HS-27A (cell line): ENCODE results near the gene TRIM63.

Experiments used
- DNase-seq: peaks from one replicate; pipeline ENCODE4 v3.0.0-alpha.2; 2012; ENCODE audit warnings: low read depth, missing footprints

The TRIM63 gene

DNA sequence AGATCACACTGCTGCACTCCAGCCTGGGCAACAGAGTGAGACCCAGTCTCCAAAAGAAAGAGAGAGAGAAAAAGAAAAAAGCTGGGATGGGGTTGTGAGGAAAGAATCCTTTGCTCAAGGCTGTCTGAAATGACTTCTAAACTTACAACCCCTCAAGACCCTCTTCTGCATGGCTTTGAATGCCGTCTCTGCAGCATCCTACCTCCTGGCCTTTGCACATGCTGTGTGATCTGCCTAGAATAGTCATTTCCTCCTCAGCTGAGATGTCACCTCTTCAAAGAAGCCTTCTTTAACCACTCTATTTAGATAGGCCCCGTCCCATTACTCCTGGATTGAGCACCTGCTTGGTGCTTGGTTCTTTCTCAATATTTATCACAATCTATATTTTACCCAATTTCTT is 17.4 kb upstream of the TRIM63 start:
- no peak for DNase-seq

DNA sequence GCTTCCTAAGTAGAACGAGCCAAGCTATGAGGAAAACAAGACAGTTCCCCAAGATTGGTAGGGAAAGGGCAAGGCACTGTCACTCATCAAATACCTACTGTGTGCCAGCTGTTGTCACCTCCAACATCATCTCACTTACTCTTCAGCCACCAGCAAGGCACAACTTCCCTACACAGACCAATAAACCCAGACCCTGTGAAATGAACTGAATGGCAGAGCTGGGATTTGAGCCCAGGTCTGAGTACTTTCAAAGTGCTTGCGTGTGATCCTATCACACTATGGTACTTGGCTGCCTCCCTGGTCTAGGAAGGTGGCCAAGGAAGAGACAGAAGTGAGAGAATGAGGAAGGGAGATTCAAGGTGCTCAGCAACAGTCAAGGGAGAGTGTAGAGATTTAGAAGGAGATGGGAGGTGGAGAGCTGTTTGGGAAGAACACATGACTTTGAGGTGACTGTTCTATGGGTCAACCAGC is 16.7 kb upstream of the TRIM63 start:
- no peak for DNase-seq

DNA sequence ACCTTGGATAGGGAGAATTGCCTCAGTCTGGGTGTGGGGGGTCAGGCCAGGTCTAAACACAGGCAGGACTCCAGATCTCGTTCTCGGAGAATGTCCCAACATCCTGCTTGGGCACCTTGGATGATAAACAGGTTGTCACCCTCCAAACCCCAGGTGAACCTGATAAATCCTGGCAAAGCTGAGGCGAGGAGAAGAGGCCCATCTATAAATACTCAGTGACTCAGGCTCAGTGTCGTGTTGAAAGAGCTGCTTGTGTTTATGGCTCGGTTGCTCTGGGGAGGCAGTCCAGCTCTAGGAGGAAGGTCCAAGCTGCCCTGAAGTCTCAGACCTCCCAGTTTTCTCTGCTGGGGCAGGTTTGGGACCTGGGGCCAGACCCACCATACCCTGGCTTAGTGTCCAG is 15.8 kb upstream of the TRIM63 start:
- no peak for DNase-seq

DNA sequence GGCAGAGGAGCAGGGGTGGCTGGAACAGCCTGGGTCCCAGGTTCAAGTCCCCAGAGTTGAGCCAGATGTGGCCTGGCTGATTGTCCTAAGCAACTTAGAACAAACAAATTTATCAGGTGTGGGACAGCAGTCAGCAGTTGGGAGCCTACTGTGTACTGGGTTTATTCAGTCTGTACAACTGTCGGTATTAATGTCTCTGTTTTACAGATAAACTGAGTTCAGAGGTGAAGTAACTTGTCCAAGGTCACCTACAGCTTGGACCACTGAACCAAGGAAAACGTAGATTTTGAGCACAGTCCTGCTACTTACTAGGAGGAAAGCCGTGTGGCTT is 14.6 kb upstream of the TRIM63 start:
- DNase-seq: no peak

DNA sequence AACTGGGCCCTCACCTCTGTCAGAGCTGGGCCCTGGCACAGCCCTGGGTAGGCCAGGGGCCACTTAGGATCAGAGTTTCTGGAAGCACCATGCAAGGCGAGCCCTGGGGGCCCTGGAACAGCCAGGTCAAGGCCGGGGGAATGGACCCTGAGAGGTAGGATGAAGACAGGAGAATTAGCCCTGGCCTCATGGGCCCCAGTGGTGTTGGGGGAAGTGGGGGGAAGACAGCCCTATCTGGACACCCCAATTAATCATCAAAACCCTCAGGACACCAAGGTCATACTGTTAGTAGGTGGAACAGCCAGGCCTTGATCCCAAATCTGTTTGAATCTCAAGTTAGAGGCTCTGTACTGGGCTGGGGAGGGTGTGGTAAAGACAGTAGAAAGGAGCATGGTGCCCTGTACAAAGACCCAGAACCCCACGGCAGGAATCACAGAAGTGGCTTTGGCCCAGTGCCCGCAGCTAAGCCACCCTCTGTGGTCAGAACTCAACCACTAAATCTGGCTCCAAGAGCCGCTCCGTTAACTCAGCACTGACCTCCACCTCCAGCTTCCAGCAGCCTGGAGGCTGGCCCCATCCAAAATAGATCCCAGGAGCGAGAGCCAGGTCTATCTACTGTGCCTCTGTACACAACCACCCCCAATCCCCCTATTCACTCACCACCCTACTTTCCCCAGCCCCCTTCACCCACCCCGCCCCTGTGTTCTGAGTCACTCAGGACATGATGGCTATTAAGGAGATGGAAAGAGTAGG is 14.0 kb upstream of the TRIM63 start:
- DNase-seq: no peak

DNA sequence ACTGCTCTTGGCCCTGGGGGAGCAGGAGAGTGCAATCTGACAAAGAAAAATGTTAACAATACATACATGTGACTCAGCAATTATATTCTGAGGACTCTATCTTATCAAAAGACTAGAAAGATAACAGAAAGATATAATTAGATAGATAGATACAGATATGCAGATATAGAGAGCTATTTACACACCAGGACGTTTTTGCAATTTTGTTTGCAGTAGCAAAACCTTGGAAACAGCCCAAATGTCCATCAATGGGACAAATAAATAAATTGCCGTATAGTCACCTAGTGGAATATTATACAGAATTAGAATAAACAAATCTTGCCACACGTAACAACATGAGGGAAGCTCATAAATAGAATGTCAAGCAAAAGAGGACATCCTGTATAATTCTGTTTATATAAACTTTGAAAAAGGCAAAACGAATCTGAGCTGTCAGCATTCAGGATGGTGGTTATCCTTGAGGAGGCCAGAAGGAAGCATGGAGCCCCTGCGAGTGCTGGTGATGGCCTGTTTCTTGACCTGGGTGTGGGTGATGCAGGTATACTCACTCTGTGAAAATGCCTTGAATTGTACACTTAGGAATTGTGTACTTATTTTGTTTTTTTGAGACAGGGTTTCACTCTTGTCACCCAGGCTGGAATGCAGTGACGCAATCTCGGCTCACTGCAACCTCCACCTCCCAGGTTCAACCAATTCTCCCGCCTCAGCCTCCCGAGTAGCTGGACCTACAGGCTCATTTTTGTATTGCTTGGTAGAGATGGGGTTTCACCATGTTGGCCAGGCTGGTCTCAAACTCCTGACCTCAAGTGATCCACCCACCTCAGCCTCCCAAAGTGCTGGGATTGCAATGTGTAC is 12.8 kb upstream of the TRIM63 start:
- no peak for DNase-seq

DNA sequence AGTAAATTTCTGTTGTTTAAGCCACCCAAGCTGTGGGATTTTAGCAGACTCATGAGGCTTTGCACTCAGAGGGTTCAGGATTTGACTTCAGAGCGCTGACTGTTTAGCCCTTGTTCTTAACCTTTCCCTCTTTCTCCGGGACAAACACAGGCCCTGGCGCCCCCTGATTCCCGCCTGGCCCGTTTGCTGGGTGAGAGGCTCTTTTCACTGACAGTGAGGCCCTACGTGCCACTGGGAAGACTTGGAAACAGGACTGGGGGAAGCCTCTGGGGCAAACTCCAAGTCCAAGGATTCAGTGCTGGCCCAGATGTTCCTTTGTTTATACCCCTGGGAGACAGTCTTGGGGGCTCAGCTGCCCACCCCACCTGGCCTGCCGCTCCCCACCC is 11.7 kb upstream of the TRIM63 start:
- DNase-seq: no peak

DNA sequence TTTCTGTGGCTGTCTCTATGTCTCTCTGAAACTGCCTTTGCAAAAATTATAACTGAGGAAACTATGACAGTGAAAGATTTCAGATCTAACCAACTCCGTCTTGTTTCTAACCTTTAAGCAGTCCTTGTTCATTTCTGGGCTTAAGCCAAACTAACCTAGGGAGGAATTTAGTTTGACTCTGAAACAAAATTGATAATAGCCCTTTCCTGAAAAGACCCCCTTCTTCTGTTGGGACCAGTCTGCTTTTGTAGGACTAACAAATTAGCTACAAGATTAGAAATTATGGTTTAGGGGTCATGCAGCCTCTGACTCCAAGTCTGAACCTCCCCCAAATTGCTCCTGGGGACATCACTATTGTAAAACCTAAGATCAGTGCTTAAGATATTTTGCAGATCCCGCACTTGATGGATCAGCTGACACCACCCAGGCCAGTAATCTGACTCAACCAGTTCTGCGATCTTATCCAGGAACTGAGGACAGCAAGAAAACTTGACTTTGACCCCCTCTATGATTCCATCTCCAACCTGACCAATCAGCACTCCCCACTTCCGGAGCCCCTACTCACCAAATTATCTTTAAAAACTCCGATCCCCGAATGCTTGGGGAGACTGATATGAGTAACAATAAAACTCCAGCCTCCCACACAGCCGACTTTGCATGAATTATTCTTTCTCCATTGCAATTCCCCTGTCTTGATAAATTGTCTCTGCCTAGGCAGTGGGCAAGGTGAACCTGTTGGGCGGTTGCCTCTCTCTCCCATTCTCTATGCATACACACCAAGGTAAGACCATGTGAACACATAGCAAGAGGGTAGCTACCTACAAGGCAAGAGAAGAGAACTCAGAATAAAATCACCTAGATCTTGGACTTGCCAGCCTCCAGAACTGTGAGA is 11.1 kb upstream of the TRIM63 start:
- no peak for DNase-seq

DNA sequence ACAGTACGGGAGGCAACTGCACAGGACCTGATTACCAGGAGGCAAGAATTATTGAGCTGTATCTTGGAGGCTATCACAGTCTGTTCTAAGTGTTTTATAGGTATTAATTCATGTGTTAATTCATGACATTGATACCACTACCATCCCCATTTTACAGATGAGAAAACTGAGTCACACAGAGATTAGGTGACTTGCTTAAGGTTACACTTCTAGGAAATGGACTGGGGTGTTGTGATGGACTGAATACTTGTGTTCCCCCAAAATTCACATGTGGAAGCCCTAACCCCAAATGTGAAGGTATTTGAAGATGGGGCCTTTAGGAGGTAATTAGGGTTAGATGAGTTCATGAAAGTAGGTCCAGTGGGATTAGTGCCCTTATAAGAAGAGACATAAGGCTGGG is 10.1 kb upstream of the TRIM63 start:
- no peak for DNase-seq

DNA sequence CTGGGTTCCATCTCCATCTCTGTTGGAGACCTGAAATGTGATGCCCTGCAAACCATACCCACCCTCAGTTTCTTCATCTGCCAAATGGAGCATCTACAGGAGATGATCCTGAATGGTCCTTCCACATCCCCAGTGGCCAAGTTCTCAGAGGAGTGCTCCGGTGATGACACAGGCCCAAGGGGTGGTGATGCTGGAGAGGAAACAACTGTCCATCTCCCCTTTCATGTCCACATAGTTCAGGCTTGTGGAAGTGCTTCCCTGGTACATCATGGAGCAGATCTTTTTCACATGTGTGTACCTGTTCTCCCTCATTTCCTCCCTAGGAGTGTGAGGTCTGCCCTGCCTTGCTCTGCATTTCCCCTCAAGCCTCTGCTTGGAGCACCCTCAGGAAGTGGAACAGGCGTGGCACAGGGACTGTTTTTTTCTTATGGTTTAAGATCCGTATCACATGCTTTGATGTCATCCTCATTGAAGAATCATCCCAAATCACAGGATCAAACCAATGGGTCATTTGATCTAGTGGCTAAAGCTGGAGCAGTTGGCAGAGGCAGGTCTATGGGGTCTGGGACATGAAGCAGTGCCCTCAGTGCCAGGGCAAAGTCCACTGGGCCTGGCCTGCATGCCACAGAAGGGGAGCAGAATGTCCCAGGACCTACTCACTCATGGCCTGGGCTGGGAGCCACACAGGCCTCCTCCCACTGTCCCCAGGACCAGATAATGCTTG is 8.2 kb upstream of the TRIM63 start:
- DNase-seq: no peak

DNA sequence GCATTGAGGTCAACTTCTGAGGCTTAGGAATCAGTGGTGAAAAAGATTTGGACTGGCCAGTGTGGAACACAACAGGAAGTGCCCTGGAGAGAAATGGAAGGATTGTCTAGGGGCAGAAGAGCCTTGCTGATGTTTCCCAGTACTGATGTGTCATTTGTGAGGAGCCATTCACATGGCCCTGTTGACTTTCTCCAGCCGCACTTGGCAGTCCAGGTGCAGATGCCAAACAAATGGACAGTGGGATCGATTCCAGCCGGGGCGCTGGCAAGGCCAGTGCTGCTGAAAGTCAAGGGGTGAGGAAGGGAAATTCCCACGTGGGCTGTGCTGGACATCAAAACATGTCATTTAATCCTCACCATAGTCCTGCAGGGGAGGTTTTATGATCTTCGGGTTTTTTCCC is 4.9 kb upstream of the TRIM63 start:
- no peak for DNase-seq

DNA sequence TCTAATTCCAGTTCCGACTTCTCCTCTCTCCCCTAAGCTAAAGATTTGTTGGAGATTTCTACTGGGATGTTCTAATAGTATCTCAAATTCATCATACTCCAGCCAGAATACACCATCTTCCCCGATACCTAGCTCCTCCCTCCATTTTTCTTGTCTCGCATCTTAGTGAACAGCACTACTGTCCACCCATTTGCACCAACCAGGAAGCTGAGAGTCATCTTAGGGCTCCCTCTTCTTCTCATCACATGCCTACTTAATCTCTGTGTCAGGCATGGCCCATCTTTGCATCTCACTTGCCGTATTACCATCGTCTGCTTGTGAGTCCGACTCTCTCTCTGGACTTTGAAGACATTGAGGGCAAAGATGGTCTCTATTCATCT is 3.5 kb upstream of the TRIM63 start:
- DNase-seq: no peak

DNA sequence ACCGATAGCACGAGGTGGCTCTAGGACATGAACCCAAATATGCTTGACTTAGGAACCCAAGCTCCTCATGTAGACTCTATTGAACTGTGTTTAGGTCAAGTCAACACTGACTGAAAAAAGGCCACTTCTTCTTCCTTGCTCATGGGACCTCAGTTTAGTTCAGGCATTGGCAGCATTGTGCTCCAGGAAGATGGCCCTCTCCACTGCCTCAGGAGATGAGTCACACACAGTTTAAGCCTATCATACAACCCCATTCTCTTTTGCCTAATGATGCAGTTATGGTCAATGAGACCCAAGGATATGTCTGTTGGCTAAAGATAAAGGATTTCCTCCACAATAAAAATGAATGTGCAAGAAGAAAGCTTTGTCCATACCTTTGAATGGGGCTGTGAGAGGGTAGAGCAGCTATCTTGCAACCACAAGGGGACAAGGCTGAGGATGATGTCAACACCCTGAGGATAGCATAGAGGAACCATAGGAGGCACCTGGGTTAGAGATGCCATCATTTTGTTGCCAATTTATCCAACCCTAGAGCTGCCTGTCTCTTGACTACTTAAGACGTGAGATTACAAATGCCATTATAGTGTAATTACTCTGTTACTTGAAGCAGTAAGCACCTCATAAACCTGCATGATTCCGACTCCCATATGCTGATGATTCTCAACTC is 3.0 kb upstream of the TRIM63 start:
- no peak for DNase-seq

DNA sequence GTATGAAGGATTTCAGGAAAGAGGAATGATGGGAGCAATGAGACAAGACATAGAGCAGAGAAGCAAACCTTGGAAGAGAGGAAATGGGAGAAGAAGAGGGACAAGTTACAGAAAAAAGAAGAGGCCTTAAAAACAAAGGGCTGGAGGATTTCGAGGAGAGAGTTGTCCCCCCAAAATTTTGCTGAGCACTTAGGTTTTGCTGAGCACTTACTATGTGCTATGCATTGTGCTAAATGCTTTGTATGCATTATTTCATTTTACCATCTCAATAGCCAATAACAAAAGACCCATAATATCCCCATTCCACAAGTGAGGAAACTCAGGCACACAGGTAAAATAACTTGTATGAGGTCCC is 2.5 kb upstream of the TRIM63 start:
- no peak for DNase-seq

DNA sequence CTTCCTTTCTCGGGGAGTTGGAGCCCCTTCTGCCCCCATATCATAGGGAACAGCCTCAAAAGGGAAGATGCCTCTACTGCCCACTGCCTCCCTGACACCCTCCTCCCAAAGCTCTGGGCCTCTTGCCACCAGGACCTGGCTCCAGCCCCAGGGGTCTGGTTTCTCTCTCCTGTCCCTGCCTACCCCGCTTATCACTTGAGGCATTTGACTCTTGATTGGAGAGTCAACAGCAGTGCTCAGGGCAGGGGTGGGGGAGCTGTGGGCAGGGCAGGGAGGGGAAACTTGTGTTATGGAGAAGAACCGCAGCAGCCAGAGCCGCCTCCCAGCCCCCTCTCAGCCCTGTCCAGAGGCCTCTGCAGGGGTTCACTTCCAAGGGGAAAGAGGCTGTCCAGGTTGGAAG is 573 bp downstream of the TRIM63 start:
- DNase-seq: no peak

DNA sequence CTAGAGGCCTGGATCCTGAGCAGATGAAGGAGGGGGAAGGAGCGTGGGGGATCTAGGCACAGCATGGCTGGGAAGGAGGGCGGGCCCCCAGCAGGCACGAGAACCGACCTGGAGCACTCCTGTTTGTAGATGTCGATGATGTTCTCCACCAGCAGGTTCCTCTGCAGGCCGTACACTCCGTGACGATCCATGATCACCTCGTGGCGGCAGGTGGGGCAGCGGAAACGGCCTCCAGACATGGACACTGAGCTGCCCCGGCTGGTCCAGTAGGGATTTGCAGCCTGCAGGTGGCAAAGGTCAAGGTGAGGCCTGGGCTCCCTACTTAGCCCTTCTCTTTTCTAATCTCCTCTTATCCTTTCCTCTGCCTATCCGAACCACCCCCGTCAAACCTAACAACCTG is 1.3 kb downstream of the TRIM63 start:
- DNase-seq: no peak

DNA sequence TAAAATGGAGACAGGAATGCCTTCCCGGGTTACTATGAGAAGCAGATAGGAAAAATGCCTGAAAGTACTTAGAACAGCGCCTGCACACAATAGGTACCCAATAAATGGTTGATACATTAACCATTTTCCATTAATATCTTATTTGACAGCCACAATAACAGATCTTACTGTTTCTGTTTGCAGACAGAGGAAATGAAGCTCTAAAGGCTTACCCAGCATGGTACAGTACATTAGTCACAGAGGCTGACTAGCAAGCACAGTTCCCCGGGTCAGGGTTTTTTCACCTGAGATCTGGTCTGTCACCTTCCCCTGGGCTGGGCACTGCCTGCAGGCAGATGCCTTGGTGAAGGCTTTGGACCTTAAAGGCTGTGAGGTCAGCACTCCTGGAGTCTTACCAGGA is 2.9 kb downstream of the TRIM63 start:
- no peak for DNase-seq

DNA sequence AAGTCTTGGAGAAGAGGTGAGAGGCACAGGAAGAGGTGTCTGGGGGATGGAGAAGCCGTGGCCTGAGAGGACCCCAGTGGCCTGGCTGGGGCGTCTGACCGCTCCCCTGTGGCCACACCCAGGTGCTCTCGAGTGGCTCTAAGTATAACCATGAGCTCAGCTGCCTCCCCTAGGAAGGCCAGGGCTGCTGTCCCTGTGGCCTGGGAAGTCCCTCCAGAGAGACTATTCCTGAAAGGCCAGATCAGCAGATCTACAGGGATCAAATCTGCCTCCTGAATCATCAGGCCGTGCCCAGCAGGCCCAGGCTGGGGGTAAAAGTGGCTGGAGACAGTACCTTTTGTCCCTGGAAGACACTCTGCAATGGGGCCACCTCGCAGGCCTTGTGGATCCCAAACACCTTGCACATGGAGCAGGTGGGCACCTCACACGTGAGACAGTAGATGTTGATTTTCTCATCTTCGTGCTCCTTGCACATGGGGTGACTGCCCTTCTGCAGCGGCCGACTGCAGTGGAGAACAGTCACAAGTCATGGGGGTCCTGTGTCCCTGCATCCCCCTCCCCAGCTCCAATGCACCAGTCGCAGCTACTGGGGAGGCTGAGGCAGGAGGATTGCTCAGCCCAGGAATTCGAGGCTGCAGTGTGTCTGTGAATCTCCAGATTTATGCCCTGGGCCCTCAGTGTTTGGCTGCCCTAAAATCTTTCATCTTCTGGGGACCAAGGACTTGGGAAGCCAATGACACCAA is 6.4 kb downstream of the TRIM63 start:
- DNase-seq: no peak

DNA sequence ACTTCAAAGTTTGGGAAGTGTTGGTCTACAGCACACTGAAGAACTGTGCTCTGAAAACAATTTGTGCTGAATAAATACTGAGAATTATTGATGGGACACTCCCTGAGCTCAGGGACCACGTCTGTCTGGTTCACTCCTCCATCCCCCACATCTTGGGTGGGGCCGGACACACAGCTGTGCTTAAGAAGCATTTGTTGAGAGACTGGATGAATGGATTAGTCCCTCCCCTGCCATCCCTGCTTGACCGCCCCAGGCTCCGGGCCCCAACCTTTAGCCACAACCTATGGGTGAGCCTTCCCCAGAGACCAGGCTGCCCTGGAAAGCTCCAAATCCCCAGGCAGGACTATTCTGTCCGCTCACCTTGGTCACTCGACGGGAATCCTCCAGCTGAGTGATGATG is 7.5 kb downstream of the TRIM63 start:
- no peak for DNase-seq

DNA sequence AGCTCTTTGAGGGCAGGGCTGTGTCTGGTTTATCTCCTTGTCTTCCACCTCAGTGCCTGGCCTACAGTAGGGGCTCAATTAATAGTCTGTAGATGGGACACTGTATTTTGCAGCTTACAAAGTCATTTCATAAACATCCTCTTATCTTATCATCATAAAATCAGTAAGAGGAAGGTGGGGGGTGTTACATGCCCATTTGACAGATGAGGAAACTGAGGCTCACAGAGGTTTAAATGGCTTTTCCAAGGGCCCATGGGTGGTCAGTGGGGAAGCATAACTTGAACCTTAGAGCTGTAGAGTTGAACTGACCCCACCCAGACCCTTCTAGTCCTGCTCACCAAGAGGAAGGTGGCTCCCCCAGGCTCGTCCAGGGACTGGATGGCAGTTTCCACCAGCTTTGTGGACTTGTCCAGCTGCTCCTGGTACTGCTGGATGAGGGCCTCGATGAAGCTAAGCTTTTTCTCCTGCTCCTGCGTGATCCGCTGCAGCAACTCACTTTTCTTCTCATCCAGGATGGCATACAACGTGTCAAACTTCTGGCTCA is 9.3 kb downstream of the TRIM63 start:
- DNase-seq: no peak

DNA sequence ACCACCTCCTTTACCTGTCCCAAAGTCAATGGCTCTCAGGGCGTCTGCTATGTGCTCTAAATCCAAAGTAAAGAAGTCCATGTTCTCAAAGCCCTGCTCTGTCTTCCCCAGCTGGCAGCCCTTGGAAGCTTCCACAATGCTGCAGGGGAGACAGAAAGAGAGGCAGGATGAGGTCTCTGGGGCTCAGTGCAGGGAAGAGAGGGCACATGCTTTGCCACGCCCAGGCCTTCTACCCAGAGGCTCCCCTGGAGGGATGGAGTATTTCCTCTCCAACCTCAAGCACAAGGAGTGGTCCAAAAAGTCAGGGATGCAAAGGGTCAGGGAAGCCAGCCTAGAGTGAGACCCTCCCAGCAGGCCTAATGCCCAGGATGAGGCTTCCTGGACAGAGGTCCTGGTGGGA is 10.2 kb downstream of the TRIM63 start:
- DNase-seq: no peak
